VCaP (cell line): Measurements from ENCODE around the gene NEGR1.
A peak's percentile ranks its signal among the peaks of the same experiment; 100 is the strongest.

Experiments used
- H3K27ac ChIP-seq: fragments of 450-650 bp; 2 replicates; pipeline ENCODE4 v1.5.1; 2017
- CTCF ChIP-seq: fragments of 450-650 bp; conservative IDR thresholded peaks from 2 replicates; pipeline ENCODE4 v1.5.1; 2017; ENCODE audit warnings: mild to moderate bottlenecking, moderate library complexity

NEGR1 gene

GRCh38 chr1:72064196-72065075 lies 217.9 kb downstream of the NEGR1 start:
- TF ChIP-seq CTCF: no peak
- no peak overlapping the region for H3K27ac ChIP-seq

- no peak for TF ChIP-seq CTCF
Observed at GRCh38 chr1:72063364-72064044, 218.8 kb downstream of the NEGR1 start.

GRCh38 chr1:72062584-72062983 lies 219.8 kb downstream of the NEGR1 start:
- TF ChIP-seq CTCF: no peak
- H3K27ac ChIP-seq: no peak overlapping the region

More at GRCh38 chr1:72063364-72064044, 218.8 kb downstream of the NEGR1 start:
- no peak overlapping the region for H3K27ac ChIP-seq

DNA sequence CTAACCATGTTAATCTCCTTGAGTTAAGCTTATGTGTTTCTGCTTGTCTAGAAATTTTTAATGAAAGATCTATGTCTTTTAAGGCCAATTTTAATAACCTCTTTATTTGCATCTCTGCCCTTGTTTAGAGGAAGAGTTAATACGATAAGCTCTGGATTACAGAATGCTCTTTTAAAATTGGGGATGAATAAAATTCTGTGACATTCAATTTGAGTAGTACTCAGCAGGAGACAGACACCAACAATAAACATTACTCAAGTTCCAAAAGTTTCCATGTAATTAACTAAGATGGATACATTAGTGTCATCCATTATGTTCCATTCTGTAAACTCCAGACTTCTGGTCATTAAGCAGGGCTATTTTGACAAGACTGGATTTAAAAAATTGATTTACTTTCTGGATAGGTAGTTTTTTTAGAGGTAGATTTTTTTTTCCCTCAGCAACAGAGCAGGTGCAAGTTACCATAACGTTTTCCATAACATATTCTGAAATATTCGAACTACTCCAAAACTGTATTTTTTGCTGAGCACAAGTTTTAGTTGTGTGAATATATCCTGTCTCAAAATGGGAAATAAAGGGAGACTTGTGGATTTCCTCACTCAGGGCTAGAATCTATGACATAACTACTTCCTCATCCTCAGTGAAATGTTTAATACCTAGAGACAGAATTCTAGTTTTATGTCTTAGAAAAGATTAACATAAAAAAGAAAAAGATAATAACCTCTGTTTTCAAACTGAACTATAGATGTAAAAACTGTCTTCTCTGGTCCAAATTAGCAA lies 221.7 kb downstream of the NEGR1 start:
- TF ChIP-seq CTCF: no peak
- H3K27ac ChIP-seq: no peak overlapping the region

GRCh38 chr1:72056516-72056915 lies 225.8 kb downstream of the NEGR1 start:
- no peak for TF ChIP-seq CTCF

DNA sequence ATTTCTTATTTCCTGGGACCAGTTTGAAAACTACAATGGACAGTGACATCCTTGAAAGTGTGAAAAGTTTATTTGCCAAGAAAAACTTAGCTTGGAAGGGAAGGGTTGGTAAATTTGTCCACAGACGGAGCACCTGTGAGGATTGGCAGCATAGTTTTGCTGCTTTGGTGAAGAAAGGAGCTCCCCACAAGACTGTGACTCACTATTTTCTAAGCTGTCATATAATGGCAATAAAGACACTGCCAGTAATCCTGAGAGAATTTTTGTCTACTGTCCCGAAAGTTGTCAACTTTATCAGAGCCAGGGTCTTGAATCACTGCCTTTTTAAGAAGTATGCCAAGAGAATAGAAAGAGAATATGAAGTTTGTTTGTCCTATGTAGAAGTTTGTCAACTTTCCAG lies 230.8 kb downstream of the NEGR1 start:
- H3K27ac ChIP-seq: peak overlapping the region; percentile 13; the same call in 1 of the 2 replicates
- TF ChIP-seq CTCF: no peak

More at GRCh38 chr1:72056516-72056915, 225.8 kb downstream of the NEGR1 start:
- H3K27ac ChIP-seq: no peak overlapping the region

DNA sequence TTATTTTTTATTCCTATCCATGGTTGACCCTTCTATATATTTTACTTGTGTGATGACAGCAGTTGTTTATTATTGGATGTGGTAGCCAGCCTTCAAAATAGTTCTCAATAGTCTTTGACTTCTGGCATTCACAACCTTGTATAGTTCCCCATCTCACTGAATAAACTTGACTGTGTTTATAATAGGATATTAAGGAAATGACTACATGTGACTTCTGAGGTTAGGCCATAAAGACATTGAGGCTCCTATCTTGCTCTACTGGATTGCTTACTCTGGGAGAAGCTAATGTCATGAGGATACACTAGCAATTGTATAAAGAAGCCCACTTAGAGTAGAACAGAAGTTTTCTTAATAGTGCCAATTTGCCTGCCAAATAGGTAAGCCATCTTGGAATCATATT lies 231.8 kb downstream of the NEGR1 start:
- TF ChIP-seq CTCF: no peak

More for the DNA sequence above, 231.8 kb downstream of the NEGR1 start:
- peak overlapping the region; percentile 13 for H3K27ac ChIP-seq
